ENCODE measurements around the gene ZNF205. TPM values are rescaled to one million over a fixed set of nuclear protein-coding genes. Genes with fewer than 3 reads are reported as not detected.

Gene ZNF205
- total and polyA plus RNA-seq, 2 of the 13 experiments (the other 11 are each of a cell fraction or from before 2014, with no cell fraction given): 5.8 to 10.2 TPM

DNA sequence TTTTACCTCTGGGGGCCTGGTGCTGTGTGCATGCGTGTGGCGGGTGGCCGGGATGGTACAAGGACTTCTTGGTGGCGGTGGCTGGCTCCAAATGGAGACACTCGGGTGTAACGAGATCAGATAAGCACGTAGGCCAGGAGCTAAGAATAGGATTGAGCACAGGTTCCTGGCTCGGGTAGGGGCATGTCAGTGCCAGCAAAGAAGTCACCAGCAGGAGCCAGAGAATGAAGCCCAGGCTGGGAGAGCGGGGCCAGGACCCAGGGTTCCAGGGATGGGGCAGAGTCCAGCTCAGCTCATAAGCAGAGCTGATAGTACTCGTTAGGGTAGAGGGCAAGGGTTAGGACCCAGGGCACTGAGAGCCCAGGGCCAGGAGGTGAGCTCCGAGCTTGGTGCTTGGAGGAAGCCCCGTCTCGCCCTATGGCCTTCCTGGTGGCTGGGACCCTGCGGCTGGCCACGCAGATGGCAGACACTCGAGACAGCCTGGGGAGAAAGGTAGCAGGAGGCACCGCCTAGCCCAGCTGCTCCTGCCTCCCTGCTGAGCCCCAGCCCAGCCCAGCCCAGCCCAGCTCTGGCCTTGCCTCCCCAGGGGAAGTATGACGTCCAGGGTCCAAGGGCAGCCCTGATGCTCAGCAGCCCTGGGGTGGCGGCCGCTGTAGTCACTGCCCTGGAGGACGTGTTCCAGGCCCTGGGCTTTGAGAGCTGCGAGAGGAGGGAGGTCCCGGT is 31.4 kb downstream of the ZNF205 start (continued):
- TF ChIP-seq ESRRA (CRISPR knock-in tag; IDR thresholded peaks at IDR 0.05; ENCODE audit: low read depth) (no peak), MAF1 (CRISPR knock-in tag; IDR thresholded peaks at IDR 0.05; ENCODE audit: borderline replicate concordance) (no peak), NR2C2 (CRISPR knock-in tag; IDR thresholded peaks at IDR 0.05; ENCODE audit: borderline replicate concordance) (peak; percentile 12; the same call in 1 of the 2 replicates), RXRB (CRISPR knock-in tag; IDR thresholded peaks at IDR 0.05; ENCODE audit: borderline replicate concordance) (no peak; the same call in 1 of the 2 replicates), ZFP41 (CRISPR knock-in tag; IDR thresholded peaks at IDR 0.05; ENCODE audit: borderline replicate concordance) (no peak), ZNF329 (CRISPR knock-in tag; IDR thresholded peaks at IDR 0.05; ENCODE audit: low read depth) (no peak), PCBP1 (IDR thresholded peaks at IDR 0.05; ENCODE audit: borderline replicate concordance, low read depth, low read length) (no peak), ZNF746 (CRISPR knock-in tag; IDR thresholded peaks at IDR 0.05) (no peak), ZNF619 (CRISPR knock-in tag; IDR thresholded peaks at IDR 0.05) (no peak), ZNF124 (CRISPR knock-in tag; IDR thresholded peaks at IDR 0.05) (no peak), ZNF672 (CRISPR knock-in tag; IDR thresholded peaks at IDR 0.05) (no peak), SAFB2 (CRISPR knock-in tag; IDR thresholded peaks at IDR 0.05; ENCODE audit: borderline replicate concordance, low read depth) (0 out of 2 replicates have a peak, but pooled peaks have one; percentile 25)
- TF ChIP-seq, protein P1, sequence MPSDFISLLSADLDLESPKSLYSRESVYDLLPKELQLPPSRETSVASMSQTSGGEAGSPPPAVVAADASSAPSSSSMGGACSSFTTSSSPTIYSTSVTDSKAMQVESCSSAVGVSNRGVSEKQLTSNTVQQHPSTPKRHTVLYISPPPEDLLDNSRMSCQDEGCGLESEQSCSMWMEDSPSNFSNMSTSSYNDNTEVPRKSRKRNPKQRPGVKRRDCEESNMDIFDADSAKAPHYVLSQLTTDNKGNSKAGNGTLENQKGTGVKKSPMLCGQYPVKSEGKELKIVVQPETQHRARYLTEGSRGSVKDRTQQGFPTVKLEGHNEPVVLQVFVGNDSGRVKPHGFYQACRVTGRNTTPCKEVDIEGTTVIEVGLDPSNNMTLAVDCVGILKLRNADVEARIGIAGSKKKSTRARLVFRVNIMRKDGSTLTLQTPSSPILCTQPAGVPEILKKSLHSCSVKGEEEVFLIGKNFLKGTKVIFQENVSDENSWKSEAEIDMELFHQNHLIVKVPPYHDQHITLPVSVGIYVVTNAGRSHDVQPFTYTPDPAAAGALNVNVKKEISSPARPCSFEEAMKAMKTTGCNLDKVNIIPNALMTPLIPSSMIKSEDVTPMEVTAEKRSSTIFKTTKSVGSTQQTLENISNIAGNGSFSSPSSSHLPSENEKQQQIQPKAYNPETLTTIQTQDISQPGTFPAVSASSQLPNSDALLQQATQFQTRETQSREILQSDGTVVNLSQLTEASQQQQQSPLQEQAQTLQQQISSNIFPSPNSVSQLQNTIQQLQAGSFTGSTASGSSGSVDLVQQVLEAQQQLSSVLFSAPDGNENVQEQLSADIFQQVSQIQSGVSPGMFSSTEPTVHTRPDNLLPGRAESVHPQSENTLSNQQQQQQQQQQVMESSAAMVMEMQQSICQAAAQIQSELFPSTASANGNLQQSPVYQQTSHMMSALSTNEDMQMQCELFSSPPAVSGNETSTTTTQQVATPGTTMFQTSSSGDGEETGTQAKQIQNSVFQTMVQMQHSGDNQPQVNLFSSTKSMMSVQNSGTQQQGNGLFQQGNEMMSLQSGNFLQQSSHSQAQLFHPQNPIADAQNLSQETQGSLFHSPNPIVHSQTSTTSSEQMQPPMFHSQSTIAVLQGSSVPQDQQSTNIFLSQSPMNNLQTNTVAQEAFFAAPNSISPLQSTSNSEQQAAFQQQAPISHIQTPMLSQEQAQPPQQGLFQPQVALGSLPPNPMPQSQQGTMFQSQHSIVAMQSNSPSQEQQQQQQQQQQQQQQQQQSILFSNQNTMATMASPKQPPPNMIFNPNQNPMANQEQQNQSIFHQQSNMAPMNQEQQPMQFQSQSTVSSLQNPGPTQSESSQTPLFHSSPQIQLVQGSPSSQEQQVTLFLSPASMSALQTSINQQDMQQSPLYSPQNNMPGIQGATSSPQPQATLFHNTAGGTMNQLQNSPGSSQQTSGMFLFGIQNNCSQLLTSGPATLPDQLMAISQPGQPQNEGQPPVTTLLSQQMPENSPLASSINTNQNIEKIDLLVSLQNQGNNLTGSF (CRISPR knock-in tag; IDR thresholded peaks at IDR 0.05): no peak
- TF ChIP-seq, protein P2, sequence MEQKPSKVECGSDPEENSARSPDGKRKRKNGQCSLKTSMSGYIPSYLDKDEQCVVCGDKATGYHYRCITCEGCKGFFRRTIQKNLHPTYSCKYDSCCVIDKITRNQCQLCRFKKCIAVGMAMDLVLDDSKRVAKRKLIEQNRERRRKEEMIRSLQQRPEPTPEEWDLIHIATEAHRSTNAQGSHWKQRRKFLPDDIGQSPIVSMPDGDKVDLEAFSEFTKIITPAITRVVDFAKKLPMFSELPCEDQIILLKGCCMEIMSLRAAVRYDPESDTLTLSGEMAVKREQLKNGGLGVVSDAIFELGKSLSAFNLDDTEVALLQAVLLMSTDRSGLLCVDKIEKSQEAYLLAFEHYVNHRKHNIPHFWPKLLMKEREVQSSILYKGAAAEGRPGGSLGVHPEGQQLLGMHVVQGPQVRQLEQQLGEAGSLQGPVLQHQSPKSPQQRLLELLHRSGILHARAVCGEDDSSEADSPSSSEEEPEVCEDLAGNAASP (CRISPR knock-in tag; IDR thresholded peaks at IDR 0.05; ENCODE audit: borderline replicate concordance): 0 out of 2 replicates have a peak, but pooled peaks have one; percentile 19
- TF ChIP-seq, protein P3, sequence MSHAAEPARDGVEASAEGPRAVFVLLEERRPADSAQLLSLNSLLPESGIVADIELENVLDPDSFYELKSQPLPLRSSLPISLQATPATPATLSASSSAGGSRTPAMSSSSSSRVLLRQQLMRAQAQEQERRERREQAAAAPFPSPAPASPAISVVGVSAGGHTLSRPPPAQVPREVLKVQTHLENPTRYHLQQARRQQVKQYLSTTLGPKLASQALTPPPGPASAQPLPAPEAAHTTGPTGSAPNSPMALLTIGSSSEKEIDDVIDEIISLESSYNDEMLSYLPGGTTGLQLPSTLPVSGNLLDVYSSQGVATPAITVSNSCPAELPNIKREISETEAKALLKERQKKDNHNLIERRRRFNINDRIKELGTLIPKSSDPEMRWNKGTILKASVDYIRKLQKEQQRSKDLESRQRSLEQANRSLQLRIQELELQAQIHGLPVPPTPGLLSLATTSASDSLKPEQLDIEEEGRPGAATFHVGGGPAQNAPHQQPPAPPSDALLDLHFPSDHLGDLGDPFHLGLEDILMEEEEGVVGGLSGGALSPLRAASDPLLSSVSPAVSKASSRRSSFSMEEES (CRISPR knock-in tag; IDR thresholded peaks at IDR 0.05): no peak
- TF ChIP-seq, protein P4, sequence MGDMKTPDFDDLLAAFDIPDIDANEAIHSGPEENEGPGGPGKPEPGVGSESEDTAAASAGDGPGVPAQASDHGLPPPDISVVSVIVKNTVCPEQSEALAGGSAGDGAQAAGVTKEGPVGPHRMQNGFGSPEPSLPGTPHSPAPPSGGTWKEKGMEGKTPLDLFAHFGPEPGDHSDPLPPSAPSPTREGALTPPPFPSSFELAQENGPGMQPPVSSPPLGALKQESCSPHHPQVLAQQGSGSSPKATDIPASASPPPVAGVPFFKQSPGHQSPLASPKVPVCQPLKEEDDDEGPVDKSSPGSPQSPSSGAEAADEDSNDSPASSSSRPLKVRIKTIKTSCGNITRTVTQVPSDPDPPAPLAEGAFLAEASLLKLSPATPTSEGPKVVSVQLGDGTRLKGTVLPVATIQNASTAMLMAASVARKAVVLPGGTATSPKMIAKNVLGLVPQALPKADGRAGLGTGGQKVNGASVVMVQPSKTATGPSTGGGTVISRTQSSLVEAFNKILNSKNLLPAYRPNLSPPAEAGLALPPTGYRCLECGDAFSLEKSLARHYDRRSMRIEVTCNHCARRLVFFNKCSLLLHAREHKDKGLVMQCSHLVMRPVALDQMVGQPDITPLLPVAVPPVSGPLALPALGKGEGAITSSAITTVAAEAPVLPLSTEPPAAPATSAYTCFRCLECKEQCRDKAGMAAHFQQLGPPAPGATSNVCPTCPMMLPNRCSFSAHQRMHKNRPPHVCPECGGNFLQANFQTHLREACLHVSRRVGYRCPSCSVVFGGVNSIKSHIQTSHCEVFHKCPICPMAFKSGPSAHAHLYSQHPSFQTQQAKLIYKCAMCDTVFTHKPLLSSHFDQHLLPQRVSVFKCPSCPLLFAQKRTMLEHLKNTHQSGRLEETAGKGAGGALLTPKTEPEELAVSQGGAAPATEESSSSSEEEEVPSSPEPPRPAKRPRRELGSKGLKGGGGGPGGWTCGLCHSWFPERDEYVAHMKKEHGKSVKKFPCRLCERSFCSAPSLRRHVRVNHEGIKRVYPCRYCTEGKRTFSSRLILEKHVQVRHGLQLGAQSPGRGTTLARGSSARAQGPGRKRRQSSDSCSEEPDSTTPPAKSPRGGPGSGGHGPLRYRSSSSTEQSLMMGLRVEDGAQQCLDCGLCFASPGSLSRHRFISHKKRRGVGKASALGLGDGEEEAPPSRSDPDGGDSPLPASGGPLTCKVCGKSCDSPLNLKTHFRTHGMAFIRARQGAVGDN (CRISPR knock-in tag; IDR thresholded peaks at IDR 0.05): peak; percentile 89

Measured in HepG2 (cell line).